Measurements from ENCODE around the gene PRSS12.
"Not testable (repeated sequence)": the region's sequence is repeated elsewhere in the genome, so short reads cannot be mapped to it uniquely, and the experiment has no call there.

PRSS12 gene, protein sequence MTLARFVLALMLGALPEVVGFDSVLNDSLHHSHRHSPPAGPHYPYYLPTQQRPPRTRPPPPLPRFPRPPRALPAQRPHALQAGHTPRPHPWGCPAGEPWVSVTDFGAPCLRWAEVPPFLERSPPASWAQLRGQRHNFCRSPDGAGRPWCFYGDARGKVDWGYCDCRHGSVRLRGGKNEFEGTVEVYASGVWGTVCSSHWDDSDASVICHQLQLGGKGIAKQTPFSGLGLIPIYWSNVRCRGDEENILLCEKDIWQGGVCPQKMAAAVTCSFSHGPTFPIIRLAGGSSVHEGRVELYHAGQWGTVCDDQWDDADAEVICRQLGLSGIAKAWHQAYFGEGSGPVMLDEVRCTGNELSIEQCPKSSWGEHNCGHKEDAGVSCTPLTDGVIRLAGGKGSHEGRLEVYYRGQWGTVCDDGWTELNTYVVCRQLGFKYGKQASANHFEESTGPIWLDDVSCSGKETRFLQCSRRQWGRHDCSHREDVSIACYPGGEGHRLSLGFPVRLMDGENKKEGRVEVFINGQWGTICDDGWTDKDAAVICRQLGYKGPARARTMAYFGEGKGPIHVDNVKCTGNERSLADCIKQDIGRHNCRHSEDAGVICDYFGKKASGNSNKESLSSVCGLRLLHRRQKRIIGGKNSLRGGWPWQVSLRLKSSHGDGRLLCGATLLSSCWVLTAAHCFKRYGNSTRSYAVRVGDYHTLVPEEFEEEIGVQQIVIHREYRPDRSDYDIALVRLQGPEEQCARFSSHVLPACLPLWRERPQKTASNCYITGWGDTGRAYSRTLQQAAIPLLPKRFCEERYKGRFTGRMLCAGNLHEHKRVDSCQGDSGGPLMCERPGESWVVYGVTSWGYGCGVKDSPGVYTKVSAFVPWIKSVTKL

DNA sequence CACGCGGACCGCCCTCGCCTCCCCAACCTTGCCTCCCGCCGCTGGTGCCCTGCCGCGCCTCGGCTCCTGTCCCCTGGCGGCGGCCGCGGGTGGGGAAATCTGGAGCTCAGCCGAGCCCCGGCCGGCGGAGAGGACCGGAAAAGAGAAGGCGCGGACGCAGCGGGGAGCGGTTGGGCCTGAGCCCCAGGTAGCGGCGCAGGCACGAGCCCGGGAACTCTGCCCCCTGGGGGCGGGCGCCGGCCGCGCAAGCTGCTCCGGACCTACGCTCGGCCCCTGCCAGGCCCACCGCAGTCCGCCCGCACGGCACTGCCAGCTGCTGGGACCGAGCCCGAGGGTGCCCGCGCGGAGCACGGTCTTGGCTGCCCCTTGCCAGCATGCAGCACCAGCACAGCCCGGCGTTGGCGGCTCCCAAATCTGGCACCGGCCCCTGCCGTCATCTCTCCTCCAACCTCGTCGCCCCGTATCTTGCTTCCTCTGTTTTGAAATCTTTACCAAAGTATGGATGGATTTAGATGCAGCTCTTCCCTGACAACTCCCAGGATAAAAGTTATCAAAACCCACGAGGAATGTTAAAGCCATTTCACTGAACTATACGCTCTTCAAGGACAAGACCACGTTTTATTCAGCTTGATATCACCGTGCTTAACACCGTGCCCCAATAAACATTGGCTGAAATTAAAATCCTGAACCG, at the start of gene PRSS12:
PRSS12 (minus strand) TSS at position 161 of the 691 bp plus-strand sequence. CDS start 283 bp downstream, outside the sequence.
- peak; percentile 39 for DNase-seq (ENCODE audit: low read depth)

DNA sequence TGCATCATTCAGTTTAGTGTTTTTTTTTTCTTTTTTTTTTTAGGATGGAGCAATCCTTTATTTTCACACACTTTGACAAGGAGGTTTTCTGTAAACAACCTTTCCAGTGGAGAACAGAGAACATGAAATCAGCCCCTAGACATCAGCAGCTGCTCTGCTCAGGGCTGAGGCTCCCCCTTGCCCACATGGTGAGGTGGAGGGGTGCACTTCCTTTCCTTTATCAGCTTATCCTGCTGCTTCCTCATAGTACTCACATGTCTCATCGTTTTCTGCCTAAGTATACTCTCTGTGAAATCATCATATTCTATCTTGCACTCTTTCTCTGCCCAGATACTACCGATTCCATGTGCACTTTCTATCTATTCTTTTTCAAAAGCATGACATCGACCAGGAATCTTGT, 47.6 kb upstream of the PRSS12 start:
- no peak for DNase-seq (ENCODE audit: low read depth)

DNA sequence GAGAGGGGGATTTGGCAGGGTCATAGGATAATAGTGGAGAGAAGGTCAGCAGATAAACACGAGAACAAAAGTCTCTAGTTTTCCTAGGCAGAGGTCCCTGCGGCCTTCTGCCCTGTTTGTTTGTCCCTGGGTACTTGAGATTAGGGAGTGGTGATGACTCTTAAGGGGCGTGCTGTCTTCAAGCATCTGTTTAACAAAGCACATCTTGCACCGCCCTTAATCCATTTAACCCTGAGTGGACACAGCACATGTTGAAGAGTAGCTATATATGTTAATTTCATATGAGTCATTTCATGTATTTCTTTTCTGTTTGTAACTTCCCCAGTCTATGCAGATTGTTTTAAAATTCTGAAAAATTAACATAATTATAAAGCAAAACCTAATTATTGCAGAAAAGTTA, 47.1 kb upstream of the PRSS12 start:
- DNase-seq (ENCODE audit: low read depth): not testable (repeated sequence)

DNA sequence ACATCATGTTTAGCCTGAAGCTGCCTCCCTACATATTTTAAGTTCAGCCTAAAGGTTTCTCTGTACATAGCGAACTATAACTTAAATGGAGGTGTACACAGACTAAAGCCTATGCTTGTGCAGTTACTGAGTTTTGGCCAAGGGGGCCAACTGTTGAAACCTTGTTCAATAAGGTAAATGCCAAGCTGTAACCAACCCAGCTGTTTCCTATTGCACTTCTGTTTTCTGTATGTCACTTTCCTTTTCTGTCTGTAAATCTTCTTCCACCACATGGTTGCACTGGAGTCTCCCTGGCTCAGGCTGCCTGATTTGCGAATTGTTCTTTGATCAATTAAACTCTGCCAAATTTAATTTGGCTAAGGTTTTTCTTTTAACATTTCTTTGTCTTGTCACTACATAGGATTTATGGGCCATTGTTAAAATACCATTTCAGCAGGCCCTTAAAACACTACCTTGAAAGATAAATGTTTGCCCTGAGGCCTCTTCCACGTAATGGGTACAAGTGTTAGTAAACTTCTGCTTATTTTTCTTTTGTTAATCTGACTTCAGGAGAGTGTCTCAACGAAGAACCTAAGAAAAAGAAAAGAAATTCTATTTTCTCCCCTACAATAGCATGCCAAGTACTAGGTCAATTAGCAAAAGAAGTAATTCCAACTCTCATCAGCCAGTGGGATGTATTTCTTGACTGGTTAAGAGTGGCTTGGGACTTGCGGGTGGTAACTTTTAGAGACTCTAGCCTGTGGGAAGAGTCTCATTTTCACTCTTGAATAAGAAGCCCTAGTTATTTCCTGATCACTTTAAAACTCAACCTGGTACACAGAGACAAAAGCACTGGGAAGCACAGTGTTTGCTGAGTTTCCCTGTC, 45.7 kb upstream of the PRSS12 start:
- DNase-seq (ENCODE audit: low read depth): no peak

GRCh38 chr4:118397623-118397979, 44.8 kb upstream of the PRSS12 start:
- no peak for DNase-seq (ENCODE audit: low read depth)

- DNase-seq (ENCODE audit: low read depth): no peak
Measured at GRCh38 chr4:118396881-118397622, 44.2 kb upstream of the PRSS12 start.

DNA sequence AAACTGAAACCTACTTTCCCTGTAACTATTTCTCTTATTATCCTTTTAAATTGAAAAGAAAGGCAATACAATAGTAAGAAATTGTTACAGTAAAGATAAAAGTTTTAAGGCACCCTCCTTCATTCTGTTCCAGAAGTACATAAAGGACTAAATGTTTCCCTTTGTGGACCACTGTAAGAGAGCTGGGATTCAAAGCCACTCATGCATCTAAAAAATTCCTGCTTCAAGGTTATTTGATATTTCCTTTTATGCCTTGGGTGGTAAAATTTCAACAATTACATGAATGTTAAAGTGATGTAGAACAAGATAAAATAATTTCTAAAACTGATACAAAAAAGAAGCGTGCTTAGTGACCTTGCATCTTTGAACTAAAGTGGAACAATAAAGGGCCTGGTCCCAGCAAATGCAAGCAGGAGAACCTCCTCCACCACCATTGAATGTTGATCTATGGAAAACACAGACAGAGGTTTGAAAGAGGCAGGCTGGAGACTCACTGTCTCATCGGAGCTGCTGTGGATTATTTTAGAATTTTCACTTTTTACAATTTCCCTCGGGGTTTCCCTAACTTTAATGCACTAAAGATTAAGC, 42.3 kb upstream of the PRSS12 start:
- DNase-seq (ENCODE audit: low read depth): no peak

GRCh38 chr4:118392509-118392908, 39.7 kb upstream of the PRSS12 start:
- not testable (repeated sequence) for DNase-seq (ENCODE audit: low read depth)

DNA sequence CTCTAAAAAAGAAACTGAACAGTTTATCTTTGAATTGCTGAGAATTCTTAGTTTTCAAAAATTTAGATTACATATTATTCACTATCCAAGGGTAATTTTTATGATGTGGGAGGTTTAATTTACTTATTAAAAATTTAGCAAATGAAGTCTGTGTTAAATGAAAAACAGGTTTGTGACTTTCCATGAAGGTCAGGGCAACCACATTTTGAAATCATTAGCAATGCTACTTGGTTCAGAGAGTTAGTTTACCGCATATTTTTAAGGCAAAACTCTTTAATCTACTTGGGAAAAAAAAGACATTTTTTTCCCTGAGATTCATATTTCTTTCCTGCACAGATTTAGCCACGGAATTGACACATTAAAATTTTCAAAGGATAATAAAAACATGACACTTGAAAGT, 37.3 kb upstream of the PRSS12 start:
- DNase-seq (ENCODE audit: low read depth): no peak

DNA sequence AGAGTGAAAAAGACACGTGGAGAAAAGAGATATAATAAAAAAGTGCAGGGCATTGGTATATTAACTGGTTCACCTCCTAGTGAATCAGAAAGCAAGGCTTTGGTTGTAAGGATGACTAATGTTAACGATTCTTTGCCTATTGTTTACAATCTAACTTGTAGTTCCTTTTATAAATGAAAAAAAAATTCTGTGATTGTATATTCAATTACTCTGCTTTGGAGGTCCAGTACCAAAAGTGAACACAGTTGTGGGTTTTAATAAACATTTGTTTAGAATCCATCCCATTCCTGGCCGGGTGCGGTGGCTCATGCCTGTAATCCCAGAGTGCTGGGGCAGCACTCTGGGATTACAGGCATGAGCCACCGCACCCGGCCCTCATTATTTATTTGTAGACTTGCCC, 36.9 kb upstream of the PRSS12 start:
- no peak for DNase-seq (ENCODE audit: low read depth)

GRCh38 chr4:118388606-118389005, 35.8 kb upstream of the PRSS12 start:
- no peak for DNase-seq (ENCODE audit: low read depth)

DNA sequence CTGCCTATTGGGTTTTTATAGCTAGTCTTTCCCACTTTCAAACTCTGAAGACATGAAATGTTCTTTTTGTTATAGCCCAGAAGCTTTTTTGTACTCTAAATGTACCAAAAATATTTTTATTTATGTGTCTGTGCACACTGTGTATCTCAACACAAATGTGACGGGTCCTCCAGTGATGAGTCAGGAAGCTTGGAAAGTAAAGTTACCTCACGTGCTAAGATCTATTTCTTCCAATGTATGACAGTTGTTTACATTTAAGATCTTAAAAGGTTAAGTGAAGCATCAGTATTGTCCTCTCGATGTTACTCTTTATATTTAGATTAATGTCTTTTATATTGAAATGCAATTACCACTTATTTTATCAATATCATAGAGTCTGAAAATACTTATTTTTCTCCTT, 29.1 kb upstream of the PRSS12 start:
- DNase-seq (ENCODE audit: low read depth): no peak

GRCh38 chr4:118373614-118374255, 20.9 kb upstream of the PRSS12 start:
- no peak for DNase-seq (ENCODE audit: low read depth)

- no peak for DNase-seq (ENCODE audit: low read depth)
Measured at GRCh38 chr4:118372251-118372650, 19.4 kb upstream of the PRSS12 start.

GRCh38 chr4:118369231-118369630, 16.4 kb upstream of the PRSS12 start:
- DNase-seq (ENCODE audit: low read depth): no peak

DNA sequence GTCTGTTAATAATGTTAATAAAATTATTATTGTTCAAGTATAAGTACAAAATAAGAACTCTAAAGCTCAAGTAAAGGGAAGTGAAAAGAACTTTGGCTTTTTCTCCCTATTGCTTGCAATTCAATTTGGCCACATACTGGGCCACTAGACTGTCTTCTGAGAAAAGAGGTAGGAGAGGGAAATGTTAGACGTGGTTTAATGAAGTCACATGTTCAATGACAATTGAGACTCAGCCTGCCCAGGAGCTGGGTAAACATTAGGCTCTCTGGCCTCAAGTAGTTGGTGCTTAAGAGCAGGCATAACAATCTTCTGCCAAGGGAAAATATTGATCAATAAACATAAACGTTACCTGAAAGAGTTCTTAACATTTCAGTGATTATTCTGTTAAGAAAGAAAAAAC, 15.1 kb upstream of the PRSS12 start:
- no peak for DNase-seq (ENCODE audit: low read depth)

- no peak for DNase-seq (ENCODE audit: low read depth)
Measured at GRCh38 chr4:118367361-118367760, 14.6 kb upstream of the PRSS12 start.

- no peak for DNase-seq (ENCODE audit: low read depth)
Measured at GRCh38 chr4:118363166-118363565, 10.4 kb upstream of the PRSS12 start.

GRCh38 chr4:118361192-118361591, 8.4 kb upstream of the PRSS12 start:
- no peak for DNase-seq (ENCODE audit: low read depth)

DNA sequence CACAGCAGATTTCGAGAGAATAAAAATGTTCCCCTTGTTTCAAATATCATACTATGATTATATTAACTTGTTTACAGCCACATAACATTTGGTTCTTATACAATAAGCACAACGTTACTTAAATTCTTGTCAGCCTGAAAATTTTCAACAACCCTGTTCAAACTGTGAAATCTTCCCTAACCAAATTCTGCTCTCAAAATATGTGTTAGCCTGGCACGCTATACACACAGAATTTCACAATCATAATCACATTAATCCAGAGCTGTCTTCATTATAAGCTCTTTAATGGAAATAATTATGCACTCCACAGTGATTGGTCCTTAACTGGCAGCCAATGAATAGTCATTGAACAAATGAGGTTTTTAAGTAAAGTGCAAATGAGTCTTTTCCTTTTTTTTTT, 7.3 kb upstream of the PRSS12 start:
- DNase-seq (ENCODE audit: low read depth): no peak

Measured in stimulated activated CD8-positive, alpha-beta memory T cell treated with anti-CD3 and anti-CD28 coated beads, Interleukin-4, amount 100 ng/mL, for 24 hours (primary cell).